GM18870 (cell line): ENCODE data around the gene SLX1A.
"Not testable (repeated sequence)": the region's sequence is repeated elsewhere in the genome, so short reads cannot be mapped to it uniquely, and the experiment has no call there.

Source experiments
- ATAC-seq: cut with Tn5 transposase; IDR thresholded peaks from one replicate; pipeline ENCODE4 v1.9.1; 2021; ENCODE audit warnings: moderate library complexity; ENCODE audit not compliant: unreplicated experiment

Gene SLX1A

DNA sequence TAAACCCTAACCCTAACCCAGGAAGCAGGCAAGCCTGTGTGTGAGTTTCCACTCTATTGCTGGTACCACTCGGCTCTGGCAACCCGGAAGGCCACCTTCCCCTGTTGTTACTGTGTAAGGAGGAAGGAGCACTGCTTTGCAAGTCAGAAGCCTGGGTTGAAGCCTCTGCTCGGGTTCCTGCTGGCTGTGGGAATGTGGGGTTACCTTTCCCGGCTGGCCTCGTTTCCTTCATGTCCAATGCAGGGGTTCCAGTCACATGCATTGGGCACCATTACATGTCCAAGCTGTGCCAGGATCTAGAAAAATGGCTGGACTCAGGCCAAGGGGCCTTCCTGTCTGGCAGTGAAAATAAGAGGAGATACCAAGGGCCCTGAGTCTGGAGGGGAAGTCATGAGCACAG is 23.4 kb downstream of the SLX1A start:
- ATAC-seq, result not testable (repeated sequence)
